ENCODE measurements around the gene SPATA18.

GRCh38 chr4:52012651-52013050 lies 38.5 kb upstream of the SPATA18 start:
- TF ChIP-seq EZH2 (IDR thresholded peaks at IDR 0.05; ENCODE audit: insufficient read depth, poor library complexity, severe bottlenecking) (no peak), EZH2phosphoT487 (IDR thresholded peaks at IDR 0.05; ENCODE audit: insufficient read depth, low read depth) (no peak)

Measured in GM23248 (cell line).